ENCODE data around the gene CXorf58. TPM values are rescaled to one million over a fixed set of nuclear protein-coding genes. Genes with fewer than 3 reads are reported as not detected.

Gene CXorf58
- total and polyA plus RNA-seq, 2 of the 8 experiments (the other 6 are each of a cell fraction or from before 2014, with no cell fraction given), result 0.05 TPM; not detected in 1

DNA sequence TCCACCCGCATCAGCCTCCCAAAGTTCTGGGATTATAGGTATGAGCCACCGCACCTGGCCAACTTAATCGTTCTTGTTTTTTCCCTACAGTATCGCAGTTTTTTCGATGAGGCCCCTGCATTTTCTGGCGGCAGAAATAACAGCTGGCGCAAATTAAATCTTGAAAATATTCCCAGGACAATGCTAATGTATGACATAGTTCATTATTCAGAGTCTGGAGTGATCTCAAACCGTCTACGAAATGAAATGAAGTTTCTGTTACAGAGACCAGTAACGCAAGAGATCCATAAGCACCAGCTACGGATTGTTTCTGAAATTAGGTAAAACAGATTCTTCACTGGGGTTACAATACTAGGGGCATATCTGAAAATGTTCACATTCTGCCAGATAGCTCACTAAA is 27.3 kb downstream of the CXorf58 start (continued):
- TF ChIP-seq CHD7 (IDR thresholded peaks at IDR 0.05; ENCODE audit: insufficient replicate concordance, low read length) (no peak), EP300 (IDR thresholded peaks at IDR 0.05; ENCODE audit: borderline replicate concordance in 1 of 2, low read depth in 2 of 2, low read length in 2 of 2) (no peak), PHF8 (conservative IDR thresholded peaks at IDR 0.05; ENCODE audit: low read depth, low read length) (no peak), TAF7 (optimal IDR thresholded peaks at IDR 0.05; ENCODE audit: borderline replicate concordance, low read depth, low read length) (no peak), FOSL1 (IDR thresholded peaks at IDR 0.05; ENCODE audit: insufficient read depth, low read depth, low read length) (no peak), EZH2 (IDR thresholded peaks at IDR 0.05; ENCODE audit: low read depth, low read length, severe bottlenecking) (no peak), POU5F1 (IDR thresholded peaks at IDR 0.05; ENCODE audit: low read depth, low read length) (no peak), RFX5 (IDR thresholded peaks at IDR 0.05; ENCODE audit: borderline replicate concordance, low read depth, low read length) (no peak), YY1 (IDR thresholded peaks at IDR 0.05; ENCODE audit: low read depth, low read length) (no peak), POLR2A (IDR thresholded peaks at IDR 0.05; ENCODE audit: control extremely low read depth in 1 of 2, low read depth in 2 of 2, low read length in 2 of 2) (no peak), CREB1 (IDR thresholded peaks at IDR 0.05) (no peak), RXRA (IDR thresholded peaks at IDR 0.05; ENCODE audit: insufficient read depth, low read depth, low read length) (no peak)
